DND-41 (cell line): Measurements from ENCODE around the gene PTPRN2.

Experiments used
- ATAC-seq: fragments of 200-7000 bp; cut with Tn5 transposase; 3 replicates; pipeline ENCODE4 v1.9.1; 2021; ENCODE audit warnings: low read depth; ENCODE audit not compliant: insufficient read depth
- DNase-seq: peaks from one replicate; pipeline ENCODE4 v3.0.0-alpha.2; 2020
- H2AFZ ChIP-seq: 2 replicates; pipeline ENCODE4 v1.6.0; 2012; ENCODE audit warnings: low read depth, low read length
- H3K27ac ChIP-seq: 2 replicates; pipeline ENCODE4 v1.5.1; 2012; ENCODE audit warnings: low read length, inconsistent platforms
- H3K27me3 ChIP-seq: fragments of 200-600 bp; sonication (generic); 2 replicates; pipeline ENCODE4 v1.6.0; 2012; ENCODE audit warnings: low read length, mild to moderate bottlenecking, inconsistent platforms; ENCODE audit not compliant: insufficient read depth, poor library complexity
- H3K36me3 ChIP-seq: 2 replicates; pipeline ENCODE4 v1.5.1; 2012; ENCODE audit warnings: low read length, inconsistent platforms; ENCODE audit not compliant: insufficient read depth
- H3K4me1 ChIP-seq: 2 replicates; pipeline ENCODE4 v1.5.1; 2012; ENCODE audit warnings: mild to moderate bottlenecking, low read length; ENCODE audit not compliant: insufficient read depth
- H3K4me2 ChIP-seq: 2 replicates; pipeline ENCODE4 v1.6.0; 2012; ENCODE audit warnings: mild to moderate bottlenecking, moderate library complexity, low read length, inconsistent platforms; ENCODE audit not compliant: insufficient read depth
- H3K4me3 ChIP-seq, 2 experiments: fragments of 200-600 bp in 1 of 2; shearing (Covaris generic) in 1 of 2; 2 replicates each; pipeline ENCODE4 v1.5.1; 2012 to 2016; ENCODE audit warnings: inconsistent platforms in 2 of 2, low read length in 2 of 2, mild to moderate bottlenecking in 2 of 2, low read depth in 1 of 2, moderate library complexity in 1 of 2
- H3K79me2 ChIP-seq: 2 replicates; pipeline ENCODE4 v1.6.0; 2012; ENCODE audit warnings: low read length, inconsistent platforms; ENCODE audit not compliant: insufficient read depth
- H3K9ac ChIP-seq: 2 replicates; pipeline ENCODE4 v1.6.0; 2012; ENCODE audit warnings: low read depth, mild to moderate bottlenecking, inconsistent platforms, low read length, moderate library complexity
- H3K9me3 ChIP-seq: 2 replicates; pipeline ENCODE4 v1.5.1; 2012; ENCODE audit warnings: low read length, moderate library complexity, mild to moderate bottlenecking, inconsistent platforms; ENCODE audit not compliant: insufficient read depth, severe bottlenecking
- H4K20me1 ChIP-seq: 2 replicates; pipeline ENCODE4 v1.6.0; 2012; ENCODE audit warnings: low read length; ENCODE audit not compliant: insufficient read depth
- EZH2 ChIP-seq: IDR thresholded peaks from 3 replicates; pipeline ENCODE4 v1.6.1; 2012; ENCODE audit warnings: borderline replicate concordance, low read depth, mild to moderate bottlenecking, moderate library complexity, low read length, inconsistent platforms; ENCODE audit not compliant: severe bottlenecking
- TF ChIP-seq, protein P1 (sequence below): IDR thresholded peaks from 2 replicates; pipeline ENCODE4 v1.5.1; 2012; ENCODE audit warnings: borderline replicate concordance, low read length, moderate library complexity, mild to moderate bottlenecking; ENCODE audit not compliant: poor library complexity, severe bottlenecking; ENCODE audit errors: extremely low read depth

PTPRN2 gene

DNA sequence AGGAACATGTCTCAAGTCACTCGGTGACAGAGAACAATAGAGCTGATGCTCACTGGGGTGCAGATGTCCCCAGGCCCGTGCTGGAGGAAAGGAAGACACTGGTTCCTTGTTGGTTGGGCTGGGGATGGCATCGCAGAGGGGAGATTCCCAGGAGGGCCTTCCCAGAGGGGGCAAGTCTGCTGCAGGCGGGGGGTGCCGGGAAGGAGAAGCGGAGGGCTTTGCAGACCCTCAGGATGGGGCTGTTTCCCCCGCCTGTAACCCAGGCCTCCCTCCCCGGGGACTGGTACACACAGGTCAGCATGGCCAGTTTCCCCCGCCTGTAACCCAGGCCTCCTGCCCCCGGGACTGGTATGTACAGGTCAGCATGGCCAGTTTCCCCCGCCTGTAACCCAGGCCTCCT, 967.0 kb downstream of the PTPRN2 start:
- peaks cover 81% of the 10 kb centered on the region for H3K36me3 ChIP-seq
- H3K27ac ChIP-seq: peak overlapping the region; percentile 8; the same call in 1 of the 2 replicates
- DNase-seq (no peak), ATAC-seq (no peak)
- H3K4me1 ChIP-seq: peaks cover 45% of the 10 kb centered on the region
- no peak overlapping the region for H2AFZ ChIP-seq
- H3K27me3 ChIP-seq: no peaks in the 10 kb centered on the region
- no peak overlapping the region for H3K4me3 ChIP-seq
- peaks cover 36% of the 10 kb centered on the region for H3K79me2 ChIP-seq
- TF ChIP-seq, protein P1, sequence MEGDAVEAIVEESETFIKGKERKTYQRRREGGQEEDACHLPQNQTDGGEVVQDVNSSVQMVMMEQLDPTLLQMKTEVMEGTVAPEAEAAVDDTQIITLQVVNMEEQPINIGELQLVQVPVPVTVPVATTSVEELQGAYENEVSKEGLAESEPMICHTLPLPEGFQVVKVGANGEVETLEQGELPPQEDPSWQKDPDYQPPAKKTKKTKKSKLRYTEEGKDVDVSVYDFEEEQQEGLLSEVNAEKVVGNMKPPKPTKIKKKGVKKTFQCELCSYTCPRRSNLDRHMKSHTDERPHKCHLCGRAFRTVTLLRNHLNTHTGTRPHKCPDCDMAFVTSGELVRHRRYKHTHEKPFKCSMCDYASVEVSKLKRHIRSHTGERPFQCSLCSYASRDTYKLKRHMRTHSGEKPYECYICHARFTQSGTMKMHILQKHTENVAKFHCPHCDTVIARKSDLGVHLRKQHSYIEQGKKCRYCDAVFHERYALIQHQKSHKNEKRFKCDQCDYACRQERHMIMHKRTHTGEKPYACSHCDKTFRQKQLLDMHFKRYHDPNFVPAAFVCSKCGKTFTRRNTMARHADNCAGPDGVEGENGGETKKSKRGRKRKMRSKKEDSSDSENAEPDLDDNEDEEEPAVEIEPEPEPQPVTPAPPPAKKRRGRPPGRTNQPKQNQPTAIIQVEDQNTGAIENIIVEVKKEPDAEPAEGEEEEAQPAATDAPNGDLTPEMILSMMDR: no peak
- TF ChIP-seq EZH2: no peak
- no peaks in the 10 kb centered on the region for H3K9me3 ChIP-seq
- H3K9ac ChIP-seq: no peak overlapping the region
- H3K4me2 ChIP-seq: no peak overlapping the region
- H4K20me1 ChIP-seq: peaks cover 14% of the 10 kb centered on the region; the same call in 1 of the 2 replicates

DNA sequence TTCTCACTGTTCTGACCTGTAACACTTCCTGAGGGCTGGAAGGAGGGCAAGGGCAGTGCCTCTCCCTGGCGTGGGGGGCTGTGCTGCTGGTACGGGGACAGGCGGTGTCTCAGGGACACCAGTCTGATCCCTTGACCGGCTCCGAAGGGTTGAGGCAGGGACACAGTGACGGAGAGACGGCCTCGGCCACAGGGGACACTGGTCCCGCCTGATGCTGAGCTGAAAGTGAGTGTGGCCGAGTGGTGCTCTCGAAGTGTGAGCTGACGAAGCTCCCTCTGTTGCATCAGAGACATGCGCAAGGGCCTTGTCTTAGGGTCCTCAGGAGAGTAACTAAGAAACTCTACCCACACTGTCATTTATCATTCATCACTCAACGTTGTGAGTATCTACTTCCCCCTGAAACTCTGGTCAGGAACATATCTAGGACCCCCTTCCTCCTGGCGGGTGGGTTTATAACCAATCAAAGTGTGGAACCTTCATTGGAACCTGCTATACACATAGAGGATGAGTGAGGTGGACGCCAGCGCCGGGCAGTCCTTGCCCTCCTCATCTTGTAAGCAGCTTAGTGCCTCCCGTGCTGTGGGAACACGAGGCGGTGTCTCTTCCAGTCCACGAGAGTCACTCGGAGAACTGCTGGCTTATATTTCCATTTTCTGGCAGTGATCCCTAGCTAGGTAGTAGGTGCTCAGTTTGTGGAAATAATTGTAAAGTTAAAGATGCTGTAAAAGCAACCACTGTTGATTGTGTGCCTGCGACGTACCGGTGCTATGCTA, 967.7 kb downstream of the PTPRN2 start:
- H2AFZ ChIP-seq: no peak overlapping the region
- no peak overlapping the region for H3K4me2 ChIP-seq
- peaks cover 83% of the 10 kb centered on the region for H3K36me3 ChIP-seq
- no peak overlapping the region for H3K9ac ChIP-seq
- peaks cover 14% of the 10 kb centered on the region; the same call in 1 of the 2 replicates for H4K20me1 ChIP-seq
- no peaks in the 10 kb centered on the region for H3K27me3 ChIP-seq
- TF ChIP-seq, protein P1: no peak
- peaks cover 31% of the 10 kb centered on the region for H3K79me2 ChIP-seq
- H3K4me1 ChIP-seq: peaks cover 38% of the 10 kb centered on the region
- peak overlapping the region; percentile 38 for H3K27ac ChIP-seq
- no peak overlapping the region for H3K4me3 ChIP-seq
- no peak for ATAC-seq
- H3K9me3 ChIP-seq: no peaks in the 10 kb centered on the region
- no peak for DNase-seq

DNA sequence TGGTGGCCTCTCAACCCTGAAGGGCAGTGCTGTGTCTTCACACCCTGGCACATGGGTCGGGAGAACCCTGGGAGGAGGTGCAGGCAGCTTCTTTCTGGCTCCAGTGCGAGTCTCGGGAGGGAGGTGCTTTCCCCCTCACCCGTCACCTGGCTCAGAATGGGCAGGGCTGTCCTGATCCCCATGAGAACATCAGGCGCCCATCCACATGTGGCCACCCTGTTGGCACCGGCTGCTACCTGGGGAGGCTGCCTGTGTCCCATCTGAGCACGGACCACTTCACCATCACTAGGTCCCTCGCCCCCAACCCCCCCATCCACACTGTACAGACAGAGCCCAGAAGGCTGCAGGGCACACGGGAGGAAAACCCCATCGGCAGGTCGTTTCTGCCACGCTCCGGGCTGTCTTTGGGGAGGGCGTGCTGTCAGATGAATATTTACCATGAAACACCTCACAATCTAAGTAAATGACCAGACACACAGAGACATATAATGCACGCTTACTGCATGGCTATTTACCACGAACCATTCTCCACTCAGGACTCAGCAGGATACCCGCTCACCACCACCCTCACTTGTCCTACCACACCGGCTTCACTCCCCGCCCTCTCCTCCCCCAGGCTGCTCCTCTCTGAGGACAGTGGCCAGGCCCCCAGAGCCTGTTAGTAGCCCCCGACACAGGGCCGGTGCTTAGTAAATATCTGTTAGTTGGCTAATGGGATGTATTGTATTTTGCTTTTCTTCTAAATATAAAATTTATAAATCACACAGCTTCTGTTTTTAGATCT, 968.6 kb downstream of the PTPRN2 start:
- Histone ChIP-seq H3K4me2 (no peak overlapping the region), H3K27me3 (no peaks in the 10 kb centered on the region), H3K9ac (no peak overlapping the region), H4K20me1 (peaks cover 14% of the 10 kb centered on the region; the same call in 1 of the 2 replicates), H3K36me3 (peaks cover 88% of the 10 kb centered on the region), H3K4me3 (no peak overlapping the region), H2AFZ (no peak overlapping the region), H3K79me2 (peaks cover 25% of the 10 kb centered on the region), H3K27ac (no peak overlapping the region), H3K4me1 (peaks cover 31% of the 10 kb centered on the region), H3K9me3 (no peaks in the 10 kb centered on the region)
- no peak for TF ChIP-seq EZH2
- TF ChIP-seq, protein P1: no peak
- no peak for ATAC-seq
- DNase-seq: no peak
